ENCODE measurements around the gene XRN2.

XRN2 gene

GRCh38 chr20:21294755-21295154 is 8.4 kb upstream of the XRN2 start:
- no peak for DNase-seq (ENCODE audit: low read depth)

DNA sequence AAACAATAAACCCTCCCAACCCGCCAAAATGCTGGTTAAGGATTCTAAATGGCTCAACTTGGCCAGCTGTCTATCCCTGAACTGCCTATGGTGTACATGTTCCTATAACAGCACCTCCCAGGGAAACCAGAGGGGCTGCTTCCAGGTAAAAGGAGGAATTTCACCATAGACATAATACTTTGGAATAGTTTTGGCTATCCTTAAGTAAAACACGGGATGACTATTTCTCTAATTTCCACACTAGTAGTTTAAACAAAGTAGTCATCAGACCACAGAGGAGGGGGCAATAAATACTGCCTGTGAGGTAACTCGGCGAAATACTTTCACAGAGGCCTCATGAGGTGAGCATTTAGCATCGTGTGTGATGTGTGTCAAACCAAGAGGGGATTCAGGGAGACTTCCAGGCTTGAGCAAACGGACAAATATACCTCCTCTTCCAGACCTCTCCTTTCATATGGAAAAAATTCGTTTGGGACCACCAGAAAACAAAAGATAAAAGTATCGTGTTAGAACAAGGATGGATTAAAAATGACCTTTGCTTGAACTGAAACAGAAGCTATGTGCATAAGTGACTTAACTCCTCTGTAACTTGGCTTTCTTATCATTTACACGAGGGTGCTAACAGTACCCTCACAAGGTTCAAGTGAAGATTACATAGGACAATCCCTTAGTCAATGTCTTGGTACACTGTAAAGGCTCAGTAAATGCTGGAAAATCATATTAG is 1.0 kb upstream of the XRN2 start:
- no peak for DNase-seq (ENCODE audit: low read depth)

DNA sequence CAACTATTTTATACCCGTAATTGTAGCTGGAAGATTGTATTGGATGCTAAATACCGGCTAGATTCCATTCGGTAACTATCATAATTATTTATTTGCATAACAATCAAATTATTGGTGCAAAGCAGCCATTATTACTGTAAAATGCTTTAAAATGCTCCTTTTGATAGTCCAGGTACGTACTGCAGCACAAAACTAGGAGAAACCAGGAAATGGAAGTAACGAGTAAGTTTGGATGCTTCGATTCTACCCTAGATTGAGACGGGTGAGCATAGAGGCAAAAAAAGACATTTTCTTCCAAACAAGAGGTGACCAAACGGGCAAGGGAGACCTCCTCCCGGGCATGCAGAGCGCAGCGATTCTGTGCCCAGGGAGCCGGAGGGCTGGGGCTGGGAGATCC is 469 bp upstream of the XRN2 start:
- no peak for DNase-seq (ENCODE audit: low read depth)

GRCh38 chr20:21303872-21304586 is 898 bp downstream of the XRN2 start:
- no peak for DNase-seq (ENCODE audit: low read depth)

- no peak for DNase-seq (ENCODE audit: low read depth)
These were observed 5.2 kb downstream of the XRN2 start for GRCh38 chr20:21308340-21308739.

GRCh38 chr20:21309678-21310467 is 6.7 kb downstream of the XRN2 start:
- DNase-seq (ENCODE audit: low read depth), result no peak

GRCh38 chr20:21312813-21313474 is 9.8 kb downstream of the XRN2 start:
- DNase-seq (ENCODE audit: low read depth), result no peak

DNA sequence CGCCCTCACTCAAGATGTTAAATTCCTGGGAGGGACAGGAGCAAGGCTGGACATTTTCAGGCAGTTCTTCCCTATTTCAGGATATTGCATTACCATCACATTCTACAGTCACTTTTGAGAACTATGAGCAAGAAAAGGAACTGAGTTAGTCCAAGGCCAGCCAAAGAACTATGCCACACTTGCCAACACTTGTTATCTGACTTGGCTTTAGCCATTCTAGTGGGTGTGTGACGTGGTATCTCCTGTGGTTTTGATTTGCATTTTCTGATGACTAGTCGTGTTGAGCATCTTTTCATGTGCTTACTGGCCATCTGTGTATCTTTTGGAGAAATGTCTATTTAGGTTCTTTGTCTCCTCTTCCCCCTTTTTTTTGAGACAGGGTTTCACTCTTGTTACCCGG is 12.0 kb downstream of the XRN2 start:
- peak; percentile 62 for DNase-seq (ENCODE audit: low read depth)

DNA sequence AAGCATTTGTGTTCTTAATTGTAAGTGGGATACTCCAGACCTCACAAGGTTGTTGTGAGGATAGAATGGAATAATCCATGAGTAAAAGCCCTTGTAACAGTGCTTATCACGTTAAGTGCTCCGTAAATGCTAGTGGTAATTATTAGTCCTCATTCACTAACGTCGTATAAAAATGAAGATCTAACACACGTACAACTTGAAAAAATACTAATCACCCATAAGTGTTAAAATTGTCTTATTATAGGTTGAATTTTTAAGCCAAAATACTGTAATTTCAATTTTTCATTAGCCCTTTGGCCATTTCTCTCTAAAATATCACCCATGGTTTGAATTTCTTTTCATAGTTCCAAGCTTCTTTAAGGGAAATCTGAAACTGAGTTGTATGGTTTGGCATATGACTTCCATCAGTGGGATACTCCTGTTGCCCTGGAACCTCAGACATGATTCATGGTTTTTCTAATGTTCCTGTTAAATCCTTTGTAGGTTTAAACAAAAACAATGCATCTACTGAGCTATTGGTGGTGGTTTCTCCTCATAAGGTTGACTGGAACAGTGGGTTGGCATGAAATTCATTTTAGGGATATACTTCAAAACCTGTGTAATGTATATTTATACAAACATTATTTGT is 19.1 kb downstream of the XRN2 start:
- DNase-seq (ENCODE audit: low read depth), result no peak

- no peak for DNase-seq (ENCODE audit: low read depth)
These were observed 19.8 kb downstream of the XRN2 start for GRCh38 chr20:21322921-21323331.

- no peak for DNase-seq (ENCODE audit: low read depth)
These were observed 20.5 kb downstream of the XRN2 start for GRCh38 chr20:21323640-21324039.

GRCh38 chr20:21324126-21324525 is 21.0 kb downstream of the XRN2 start:
- no peak for DNase-seq (ENCODE audit: low read depth)

GRCh38 chr20:21325296-21325695 is 22.2 kb downstream of the XRN2 start:
- no peak for DNase-seq (ENCODE audit: low read depth)

DNA sequence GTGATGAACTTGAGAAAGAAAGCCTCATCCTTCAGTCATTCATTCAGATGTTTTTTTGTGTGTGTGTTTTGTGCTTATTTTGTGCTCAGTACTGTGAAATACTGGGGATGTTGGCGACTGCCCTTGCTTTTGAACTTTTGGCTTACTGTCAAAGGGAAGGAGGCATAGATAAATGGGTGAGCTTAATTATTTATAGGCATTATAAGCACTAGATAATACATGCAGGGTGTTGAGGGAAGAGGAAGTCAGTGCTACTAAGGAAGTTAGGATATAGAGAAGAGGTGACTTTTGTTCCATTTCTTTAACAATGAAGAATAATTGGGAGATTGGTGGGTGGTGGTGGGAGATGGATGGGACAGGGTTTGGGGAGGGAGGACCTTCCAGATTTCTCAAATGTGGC is 23.6 kb downstream of the XRN2 start:
- DNase-seq (ENCODE audit: low read depth), result no peak

GRCh38 chr20:21336455-21337151 is 33.5 kb downstream of the XRN2 start:
- no peak for DNase-seq (ENCODE audit: low read depth)

- DNase-seq (ENCODE audit: low read depth), result no peak
These were observed 35.2 kb downstream of the XRN2 start for GRCh38 chr20:21338291-21338690.

DNA sequence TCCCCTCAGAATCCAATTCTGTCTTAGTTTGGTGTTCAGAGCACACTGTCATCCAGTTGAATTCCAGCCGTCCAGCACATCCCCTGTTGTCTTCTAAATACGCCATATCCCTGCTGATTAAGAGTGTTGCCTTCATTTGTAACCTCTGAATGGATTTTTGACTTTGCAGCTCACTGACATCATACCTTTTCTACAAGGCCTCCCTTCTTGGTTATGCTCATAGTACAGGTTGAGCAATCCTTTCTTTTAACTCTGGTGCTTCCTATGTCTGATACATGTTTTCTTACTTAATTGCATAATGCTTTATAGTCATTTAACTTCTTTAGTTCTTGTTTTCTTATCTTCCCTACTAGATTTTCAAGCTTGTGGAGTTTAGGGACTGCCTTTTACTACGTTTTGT is 36.4 kb downstream of the XRN2 start:
- no peak for DNase-seq (ENCODE audit: low read depth)

DNA sequence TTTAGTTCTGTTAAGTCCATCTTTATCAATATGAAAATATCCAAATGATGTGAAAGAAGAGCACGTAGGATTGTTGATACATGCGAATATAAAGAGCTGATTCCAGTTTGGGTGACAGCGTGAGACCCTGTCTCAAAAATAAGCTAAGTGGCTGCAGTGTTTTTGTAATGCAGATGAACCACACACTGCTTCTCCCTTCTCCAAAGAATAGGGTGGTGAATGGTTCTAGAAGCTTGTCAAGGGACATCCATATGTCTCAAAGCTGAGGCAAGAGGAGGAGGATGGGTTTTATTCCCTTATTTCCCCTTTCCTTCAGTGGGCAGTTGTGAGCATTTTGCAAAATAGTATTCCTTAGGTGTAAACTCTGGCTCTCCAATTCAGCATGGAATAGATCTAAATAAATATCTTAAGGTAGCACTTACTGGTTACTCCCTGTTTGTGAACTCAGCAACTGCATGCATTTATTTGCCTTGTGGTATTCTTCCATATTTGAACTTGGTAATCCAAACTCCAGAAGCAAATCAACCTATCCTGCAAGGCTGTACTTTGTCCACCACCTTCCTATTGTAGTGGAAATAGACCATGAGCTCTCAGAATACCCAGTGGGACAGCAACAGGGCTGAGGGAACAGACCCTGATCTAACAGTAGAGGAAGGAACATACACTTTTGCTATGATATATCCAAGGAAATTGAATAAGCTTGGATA is 38.0 kb downstream of the XRN2 start:
- no peak for DNase-seq (ENCODE audit: low read depth)

DNA sequence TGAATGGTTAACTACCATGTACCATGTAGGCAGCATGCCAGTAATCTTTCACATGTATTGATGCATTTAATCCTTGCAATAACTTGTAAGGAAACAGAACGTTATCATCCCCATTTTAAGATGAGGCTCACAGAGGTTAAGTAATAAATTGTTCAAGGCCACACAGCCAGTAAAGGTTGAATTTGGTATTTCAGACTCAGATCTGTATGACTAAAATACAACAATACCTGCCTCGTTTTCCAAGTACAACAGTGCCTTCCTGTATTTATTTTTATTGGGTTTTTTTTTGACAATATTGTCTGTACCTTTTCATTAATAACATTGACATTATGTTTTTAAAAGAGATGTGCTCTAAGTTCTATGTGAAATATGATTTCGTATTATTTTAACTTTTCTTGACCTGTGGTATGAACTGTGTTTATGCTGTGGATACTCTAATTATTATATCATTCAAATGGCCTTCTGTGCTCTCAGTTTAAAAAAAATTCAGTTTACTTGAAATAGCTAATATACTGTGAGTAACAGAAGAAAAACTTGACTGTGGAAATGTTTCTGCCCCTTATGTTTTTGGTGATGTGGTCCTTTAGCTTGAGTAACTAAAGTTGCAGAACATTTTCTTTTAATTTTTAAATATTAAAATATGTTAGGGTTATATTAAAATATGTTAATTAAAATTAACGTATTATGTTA is 39.7 kb downstream of the XRN2 start:
- no peak for DNase-seq (ENCODE audit: low read depth)

Data from non-pigmented ciliary epithelial cell (primary cell).